ENCODE results near the gene ADAM11. TPM values are rescaled to one million over a fixed set of nuclear protein-coding genes. Genes with fewer than 3 reads are reported as not detected.

Gene ADAM11
- polyA plus RNA-seq, 2 of the 4 experiments (the other 2 are of a cell fraction) = 0.75 to 2.1 TPM

DNA sequence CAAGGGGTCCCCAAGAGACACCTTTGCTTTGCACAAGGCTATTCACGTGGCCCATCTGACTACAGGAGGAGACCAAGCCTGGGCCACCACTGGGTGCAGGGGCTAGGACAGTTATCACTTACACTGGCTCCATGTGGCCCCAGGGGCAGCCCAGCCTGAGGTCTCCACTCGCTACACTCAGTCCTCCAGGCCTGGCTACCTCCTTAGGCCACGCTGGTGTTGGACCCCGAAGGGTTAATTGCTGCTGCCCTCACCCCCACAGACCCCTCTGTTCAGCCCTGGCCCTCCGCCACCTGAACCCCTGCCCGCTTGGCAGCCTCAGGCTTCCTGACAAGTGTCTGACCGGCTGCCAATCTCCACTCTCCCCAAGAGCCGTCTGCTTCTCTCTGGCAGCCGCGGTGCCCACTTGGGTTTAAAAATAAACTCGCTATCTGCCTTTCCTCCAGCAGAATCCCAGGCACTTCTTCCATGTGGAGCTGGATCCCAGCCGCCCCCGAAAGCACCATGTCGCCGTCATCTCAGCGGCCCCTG lies 27.8 kb downstream of the ADAM11 start:
- ChIA-PET POLR2A (no interaction called here), CTCF (interaction anchor here (4.0 to 30.3 kb wide), 3 partner anchors 10 to 79 kb away, joined by 11 to 1787 read pairs (median 42); partner anchors contain the start of gene HIGD1B)
- Histone ChIP-seq H3K9me3 (no peaks in the 10 kb centered on the region), H3K4me3 (no peak overlapping the region), H3K4me2 (no peak overlapping the region), H3K27ac (no peak overlapping the region), H3K4me1 (no peaks in the 10 kb centered on the region)
- TF ChIP-seq ESRRA (IDR thresholded peaks at IDR 0.05; ENCODE audit: borderline replicate concordance, low read length) (no peak), GATA3 (IDR thresholded peaks at IDR 0.05; ENCODE audit: borderline replicate concordance) (no peak), CTCF (IDR thresholded peaks at IDR 0.05) (no peak), NR3C1 (IDR thresholded peaks at IDR 0.05) (no peak), ELK1 (IDR thresholded peaks at IDR 0.05; ENCODE audit: low read depth, low read length) (no peak), ZFP36 (IDR thresholded peaks at IDR 0.05; ENCODE audit: borderline replicate concordance, partially characterized antibody) (no peak), MAZ (IDR thresholded peaks at IDR 0.05; ENCODE audit: borderline replicate concordance, low read depth, low read length) (no peak)
- no peak for DNase-seq (ENCODE audit: low read depth in 1 of 2, low spot score in 1 of 2)
- FAIRE-seq = no peak
- peak in 1 of 2 experiments; percentile 35; a peak in 3 of 6 replicates for ATAC-seq
- WGBS (ENCODE audit: missing lambda C conversion rate) = 81% methylated on average over 16 of the region's 16 CpGs

GRCh38 chr17:44787271-44787940 lies 28.6 kb downstream of the ADAM11 start:
- H3K4me2 ChIP-seq = no peak overlapping the region
- CTCF ChIA-PET = interaction anchor here (5.7 to 30.3 kb wide), 2 partner anchors 11 to 78 kb away, joined by 42 to 1787 read pairs; partner anchors contain the start of gene HIGD1B
- DNase-seq (ENCODE audit: low read depth in 1 of 2, low spot score in 1 of 2) (no peak), FAIRE-seq (no peak), ATAC-seq (peak; percentile 20 to 36; a peak in 4 of 6 replicates)
- H3K27ac ChIP-seq = no peak overlapping the region
- no peak for TF ChIP-seq ZFP36 (IDR thresholded peaks at IDR 0.05; ENCODE audit: borderline replicate concordance, partially characterized antibody)
- TF ChIP-seq, protein P1, sequence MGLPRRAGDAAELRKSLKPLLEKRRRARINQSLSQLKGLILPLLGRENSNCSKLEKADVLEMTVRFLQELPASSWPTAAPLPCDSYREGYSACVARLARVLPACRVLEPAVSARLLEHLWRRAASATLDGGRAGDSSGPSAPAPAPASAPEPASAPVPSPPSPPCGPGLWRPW (IDR thresholded peaks at IDR 0.05) = no peak
- TF ChIP-seq POLR2A (IDR thresholded peaks at IDR 0.05; ENCODE audit: low read length) = no peak
- TF ChIP-seq NFE2L2 (conservative IDR thresholded peaks at IDR 0.05; ENCODE audit: low read length) = no peak
- TF ChIP-seq CEBPB (IDR thresholded peaks at IDR 0.05) = no peak
- no peak for TF ChIP-seq BHLHE40 (IDR thresholded peaks at IDR 0.05; ENCODE audit: low read depth, low read length)
- TF ChIP-seq CHD4 (IDR thresholded peaks at IDR 0.05; ENCODE audit: borderline replicate concordance) = no peak
- TF ChIP-seq HOXB13 (CRISPR knock-in tag; IDR thresholded peaks at IDR 0.05; ENCODE audit: low read depth) = no peak
- no peak for TF ChIP-seq ELK1 (IDR thresholded peaks at IDR 0.05; ENCODE audit: low read depth, low read length)
- 83% methylated on average over 15 of the region's 15 CpGs for WGBS (ENCODE audit: missing lambda C conversion rate)
- no peaks in the 10 kb centered on the region for H3K9me3 ChIP-seq
- no peak overlapping the region for H3K4me3 ChIP-seq
- no peaks in the 10 kb centered on the region for H3K4me1 ChIP-seq
- POLR2A ChIA-PET = no interaction called here

- H3K4me3 ChIP-seq = no peak overlapping the region
- ChIA-PET CTCF (interaction anchor here (5.7 to 30.3 kb wide), 2 partner anchors 11 to 78 kb away, joined by 42 to 1787 read pairs; partner anchors contain the start of gene HIGD1B), POLR2A (no interaction called here)
- H3K4me2 ChIP-seq = no peak overlapping the region
- 57% methylated on average over 7 of the region's 7 CpGs for WGBS (ENCODE audit: missing lambda C conversion rate)
- DNase-seq (ENCODE audit: low read depth in 1 of 2, low spot score in 1 of 2) = no peak
- H3K4me1 ChIP-seq = no peaks in the 10 kb centered on the region
- no peak overlapping the region for H3K27ac ChIP-seq
- 0 out of 6 replicates have a peak, but pooled peaks of 1 of the 2 experiments have one; percentile 27 for ATAC-seq
- no peak for FAIRE-seq
- TF ChIP-seq EP300 (IDR thresholded peaks at IDR 0.05) (no peak), SMC3 (IDR thresholded peaks at IDR 0.05) (no peak), FOXS1 (CRISPR knock-in tag; IDR thresholded peaks at IDR 0.05) (no peak), HOXB13 (CRISPR knock-in tag; IDR thresholded peaks at IDR 0.05; ENCODE audit: low read depth) (no peak), CBX2 (IDR thresholded peaks at IDR 0.05; ENCODE audit: borderline replicate concordance, low read depth) (no peak), BCL3 (IDR thresholded peaks at IDR 0.05) (no peak), CBX8 (IDR thresholded peaks at IDR 0.05) (no peak), CHD4 (IDR thresholded peaks at IDR 0.05; ENCODE audit: borderline replicate concordance) (no peak), PBX3 (IDR thresholded peaks at IDR 0.05) (no peak), NFE2L2 (conservative IDR thresholded peaks at IDR 0.05; ENCODE audit: low read length) (no peak), ZNF302 (CRISPR knock-in tag; IDR thresholded peaks at IDR 0.05) (no peak), GATA3 (IDR thresholded peaks at IDR 0.05; ENCODE audit: borderline replicate concordance) (no peak)
- no peaks in the 10 kb centered on the region for H3K9me3 ChIP-seq
Measured at GRCh38 chr17:44788139-44788538, 29.4 kb downstream of the ADAM11 start.

Measured in A549 (cell line).